Tibial nerve (tissue), 4 donors: ENCODE data around the gene CIART. TPM values are rescaled to one million over a fixed set of nuclear protein-coding genes. Genes with fewer than 3 reads are reported as not detected.

Experiments used
- DNase-seq, 2 donors: peaks; one replicate each; pipeline ENCODE4 v3.0.0-alpha.2; 2019; ENCODE audit warnings: low spot score in 2 of 2
- H3K27ac ChIP-seq, 4 donors: fragments of 200-600 bp; sonication (generic) in 3 of 4; one replicate each; pipeline ENCODE4 v1.5.1; 2017 to 2019; ENCODE audit warnings: mild to moderate bottlenecking in 1 of 4
- H3K27me3 ChIP-seq, 2 donors: fragments of 200-600 bp; sonication (generic) in 1 of 2; one replicate each; pipeline versions ENCODE4 v1.5.1 to v1.6.0; 2017 to 2019
- H3K36me3 ChIP-seq, 3 donors: fragments of 200-600 bp; sonication (generic); one replicate each; pipeline ENCODE4 v1.5.1; 2018 to 2019
- H3K4me1 ChIP-seq, 4 donors: fragments of 200-600 bp; sonication (generic) in 3 of 4; one replicate each; pipeline ENCODE4 v1.5.1; 2017 to 2019
- H3K4me3 ChIP-seq, 4 donors: fragments of 200-600 bp; sonication (generic) in 3 of 4; one replicate each; pipeline ENCODE4 v1.5.1; 2017 to 2019; ENCODE audit warnings: mild to moderate bottlenecking in 1 of 4, moderate library complexity in 1 of 4
- H3K9me3 ChIP-seq, 4 donors: fragments of 200-600 bp; sonication (generic) in 3 of 4; one replicate each; pipeline ENCODE4 v1.5.1; 2017 to 2019
- CTCF ChIP-seq, 5 experiments: fragments of 200-600 bp in 3 of 5; fragments of 450-650 bp in 2 of 5; sonication (generic) in 3 of 5; IDR thresholded peaks; one replicate each; pipeline ENCODE4 v1.5.1; 2016 to 2019; ENCODE audit warnings: antibody characterized with exemption in 5 of 5, mild to moderate bottlenecking in 3 of 5, moderate library complexity in 2 of 5
- EP300 ChIP-seq, 2 donors: sonication (generic); formaldehyde crosslinking; IDR thresholded peaks; one replicate each; pipeline ENCODE4 v1.6.1; 2017; ENCODE audit warnings: antibody characterized with exemption in 2 of 2, mild to moderate bottlenecking in 1 of 2
- POLR2A ChIP-seq, 2 donors: fragments of 450-650 bp; IDR thresholded peaks; one replicate each; pipeline ENCODE4 v1.6.1; 2017; ENCODE audit warnings: antibody characterized with exemption in 2 of 2, mild to moderate bottlenecking in 2 of 2, moderate library complexity in 2 of 2
- WGBS, 2 donors: methylation state at CpG; one replicate each; pipeline ENCODE4 v1.1.5; 2018; 5-methylcytosine and 5-hydroxymethylcytosine counted together
- total RNA-seq, 4 donors: library from RNA; depleted of rRNA; stranded (reverse); fragments of >200 nt; gene quantifications; one replicate each; pipeline ENCODE4 v1.1.0, GENCODE V29; 2016

The CIART gene
- total RNA-seq, 4 donors from 2014 or later = 2.7 to 12.8 (median 6.4) TPM

- no peak for TF ChIP-seq EP300 (IDR thresholded peaks at IDR 0.05)
- DNase-seq = no peak
- Histone ChIP-seq H3K9me3 (no peaks in the 10 kb centered on the region), H3K4me1 (peaks cover 0 to 28% (median 10%) of the 10 kb centered on the region in 4 donors), H3K27ac (peak overlapping the region in 1 of 4 donors; percentile 20), H3K36me3 (peaks cover 0 to 35% (median 18%) of the 10 kb centered on the region in 3 donors), H3K27me3 (peaks cover 0 to 13% of the 10 kb centered on the region in 2 donors), H3K4me3 (no peak overlapping the region)
- WGBS, 2 donors = 75 to 79% methylated on average over 6 of the region's 6 CpGs
These were observed 19.7 kb upstream of the CIART start for GRCh38 chr1:150262388-150263320.

DNA sequence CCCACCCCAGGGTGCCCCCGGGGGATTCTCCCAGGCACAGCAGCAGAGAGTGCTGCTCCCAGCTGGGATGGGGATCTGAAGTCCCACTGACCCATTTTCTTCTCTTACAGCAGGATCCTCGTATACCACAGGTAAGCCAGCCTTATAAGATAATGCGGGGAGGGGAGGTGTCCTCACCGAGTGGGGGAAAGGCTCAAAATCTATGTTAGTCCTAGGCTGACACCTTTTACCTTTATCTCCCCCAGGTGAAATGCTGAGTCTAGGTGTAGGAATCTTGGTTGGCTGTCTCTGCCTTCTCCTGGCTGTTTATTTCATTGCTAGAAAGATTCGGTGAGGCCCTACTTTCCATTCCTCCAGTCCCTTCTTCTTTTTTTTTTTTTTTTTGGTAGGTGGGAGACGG is 18.8 kb upstream of the CIART start:
- Histone ChIP-seq H3K27me3 (peaks cover 0 to 5% of the 10 kb centered on the region in 2 donors), H3K4me3 (no peak overlapping the region), H3K27ac (no peak overlapping the region), H3K36me3 (peaks cover 0 to 35% (median 18%) of the 10 kb centered on the region in 3 donors), H3K4me1 (peaks cover 0 to 33% (median 15%) of the 10 kb centered on the region in 4 donors), H3K9me3 (no peaks in the 10 kb centered on the region)
- WGBS, 2 donors = 76 to 77% methylated on average over 6 of the region's 6 CpGs
- no peak for TF ChIP-seq CTCF (IDR thresholded peaks at IDR 0.05)
- no peak for TF ChIP-seq EP300 (IDR thresholded peaks at IDR 0.05)
- TF ChIP-seq POLR2A (IDR thresholded peaks at IDR 0.05) = no peak
- no peak for DNase-seq

- no peak for DNase-seq
- WGBS, 2 donors = 19 to 31% methylated on average over 6 of the region's 6 CpGs
- no peaks in the 10 kb centered on the region for H3K27me3 ChIP-seq
These were observed 14.5 kb upstream of the CIART start for GRCh38 chr1:150267896-150268295.

GRCh38 chr1:150268340-150268704 is 14.0 kb upstream of the CIART start:
- TF ChIP-seq EP300 (IDR thresholded peaks at IDR 0.05) (no peak), POLR2A (IDR thresholded peaks at IDR 0.05) (no peak), CTCF (IDR thresholded peaks at IDR 0.05) (no peak)
- Histone ChIP-seq H3K4me3 (peak overlapping the region; percentile 59 to 99 (median 84)), H3K4me1 (peaks cover 0 to 39% (median 15%) of the 10 kb centered on the region in 4 donors), H3K27ac (peak overlapping the region; percentile 76 to 99 (median 91)), H3K36me3 (peaks cover 0 to 35% (median 18%) of the 10 kb centered on the region in 3 donors), H3K27me3 (no peaks in the 10 kb centered on the region), H3K9me3 (no peaks in the 10 kb centered on the region)
- WGBS, 2 donors = 0 to 1% methylated on average over 19 to 21 of the region's 21 CpGs
- DNase-seq = no peak

More at GRCh38 chr1:150267896-150268295, 14.5 kb upstream of the CIART start:
- peak overlapping the region; percentile 59 to 99 (median 84) for H3K4me3 ChIP-seq
- H3K4me1 ChIP-seq = peaks cover 0 to 35% (median 13%) of the 10 kb centered on the region in 4 donors
- H3K36me3 ChIP-seq = peaks cover 0 to 35% (median 18%) of the 10 kb centered on the region in 3 donors
- no peak for TF ChIP-seq POLR2A (IDR thresholded peaks at IDR 0.05)
- no peak for TF ChIP-seq CTCF (IDR thresholded peaks at IDR 0.05)
- no peak for TF ChIP-seq EP300 (IDR thresholded peaks at IDR 0.05)
- H3K9me3 ChIP-seq = no peaks in the 10 kb centered on the region
- peak overlapping the region; percentile 76 to 99 (median 91) for H3K27ac ChIP-seq

- H3K9me3 ChIP-seq = no peaks in the 10 kb centered on the region
- H3K36me3 ChIP-seq = peaks cover 0 to 35% (median 18%) of the 10 kb centered on the region in 3 donors
- peak; percentile 92 to 94 for DNase-seq
- TF ChIP-seq POLR2A (IDR thresholded peaks at IDR 0.05) = peak; percentile 46 to 65
- TF ChIP-seq CTCF (IDR thresholded peaks at IDR 0.05) = peak in 2 of 5 experiments; percentile 10 to 25
- TF ChIP-seq EP300 (IDR thresholded peaks at IDR 0.05) = peak; percentile 85 to 90
- peak within 1 kb of the TSS; percentile 59 to 99 (median 84) for H3K4me3 ChIP-seq
- peaks cover 0 to 45% (median 17%) of the 10 kb centered on the region in 4 donors for H3K4me1 ChIP-seq
- WGBS, 2 donors = 1 to 3% methylated on average over 24 to 48 of the region's 49 CpGs
- H3K27ac ChIP-seq = peak within 1 kb of the TSS; percentile 76 to 99 (median 91)
- H3K27me3 ChIP-seq = no peaks in the 10 kb centered on the region
These were observed 13.5 kb upstream of the CIART start, which contains the start of gene APH1A for GRCh38 chr1:150268705-150269403. APH1A (minus strand) TSS chr1:150269016; CDS start chr1:150268810, 206 bp downstream.
